ENCODE measurements around the gene GJB4. TPM values are rescaled to one million over a fixed set of nuclear protein-coding genes. Genes with fewer than 3 reads are reported as not detected.
"Not testable (repeated sequence)": the region's sequence is repeated elsewhere in the genome, so short reads cannot be mapped to it uniquely, and the experiment has no call there.

The GJB4 gene
- total RNA-seq, 1 donor from 2014 or later: not detected

GRCh38 chr1:34787461-34788420 is 28.2 kb downstream of the GJB4 start:
- DNase-seq (no peak), ATAC-seq (ENCODE audit: poor library complexity) (no peak)
- intact Hi-C loops (cut with DNase I): loop anchor here (2.0 to 5.0 kb wide), 2 partner anchors 65 to 80 kb away; no protein-coding TSS in a partner anchor

- peak; percentile 32 for ATAC-seq (ENCODE audit: poor library complexity)
- intact Hi-C loops (cut with DNase I): no loop called here
- peak; percentile 71 for DNase-seq
Observed at GRCh38 chr1:34790985-34791384, 31.4 kb downstream of the GJB4 start.

- no peak for DNase-seq
- no peak for ATAC-seq (ENCODE audit: poor library complexity)
- intact Hi-C loops (cut with DNase I): no loop called here
Observed at GRCh38 chr1:34792424-34792823, 32.9 kb downstream of the GJB4 start.

DNA sequence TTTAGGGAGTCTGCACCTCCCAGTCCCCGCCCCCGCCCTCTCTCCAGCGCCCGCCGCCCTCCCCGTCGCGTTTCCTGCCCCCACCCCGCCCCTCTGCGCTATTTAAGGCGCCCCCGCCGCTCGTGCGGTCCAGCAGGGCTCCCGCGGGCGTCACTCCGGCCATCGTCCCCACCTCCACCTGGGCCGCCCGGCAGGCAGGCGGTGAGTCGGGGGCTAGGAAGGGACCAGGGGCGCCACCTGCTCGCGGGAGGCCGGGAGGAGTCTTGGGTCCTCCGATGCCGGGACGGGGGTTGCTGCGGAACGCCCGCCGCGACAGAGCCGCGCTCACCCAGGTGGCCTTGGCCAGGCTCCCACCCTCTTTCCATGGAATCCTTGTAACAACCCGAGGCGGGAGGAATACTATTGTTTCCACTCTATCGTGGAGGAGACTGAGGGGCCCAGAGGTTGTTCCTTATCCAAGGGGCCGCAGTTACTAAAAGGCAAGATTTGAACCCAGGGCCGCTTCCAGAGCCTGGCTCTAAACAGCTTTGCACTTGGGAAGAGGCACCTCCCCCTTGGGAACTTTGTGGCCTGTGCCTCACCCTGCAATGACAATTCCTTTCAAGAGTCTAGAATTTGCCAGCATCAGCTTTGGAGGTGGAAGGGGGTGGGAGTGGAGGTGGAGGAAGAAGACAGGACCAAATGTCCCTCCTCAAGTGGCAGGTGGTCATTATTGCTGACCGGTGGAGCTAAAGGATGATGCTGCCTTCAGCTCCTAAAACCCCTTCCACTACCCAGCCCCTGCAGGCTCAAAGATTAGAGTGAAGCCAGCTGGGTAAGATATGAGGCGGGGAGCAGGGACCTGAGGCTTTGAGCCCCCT is 33.6 kb downstream of the GJB4 start, which contains the start of gene GJA4:
GJA4 (plus strand) TSS at position 132 of the 860 bp plus-strand sequence. CDS start 1,215 bp downstream, outside the sequence.
- peak; percentile 53 for DNase-seq
- intact Hi-C loops (cut with DNase I): no loop called here
- peak; percentile 34 for ATAC-seq (ENCODE audit: poor library complexity)

DNA sequence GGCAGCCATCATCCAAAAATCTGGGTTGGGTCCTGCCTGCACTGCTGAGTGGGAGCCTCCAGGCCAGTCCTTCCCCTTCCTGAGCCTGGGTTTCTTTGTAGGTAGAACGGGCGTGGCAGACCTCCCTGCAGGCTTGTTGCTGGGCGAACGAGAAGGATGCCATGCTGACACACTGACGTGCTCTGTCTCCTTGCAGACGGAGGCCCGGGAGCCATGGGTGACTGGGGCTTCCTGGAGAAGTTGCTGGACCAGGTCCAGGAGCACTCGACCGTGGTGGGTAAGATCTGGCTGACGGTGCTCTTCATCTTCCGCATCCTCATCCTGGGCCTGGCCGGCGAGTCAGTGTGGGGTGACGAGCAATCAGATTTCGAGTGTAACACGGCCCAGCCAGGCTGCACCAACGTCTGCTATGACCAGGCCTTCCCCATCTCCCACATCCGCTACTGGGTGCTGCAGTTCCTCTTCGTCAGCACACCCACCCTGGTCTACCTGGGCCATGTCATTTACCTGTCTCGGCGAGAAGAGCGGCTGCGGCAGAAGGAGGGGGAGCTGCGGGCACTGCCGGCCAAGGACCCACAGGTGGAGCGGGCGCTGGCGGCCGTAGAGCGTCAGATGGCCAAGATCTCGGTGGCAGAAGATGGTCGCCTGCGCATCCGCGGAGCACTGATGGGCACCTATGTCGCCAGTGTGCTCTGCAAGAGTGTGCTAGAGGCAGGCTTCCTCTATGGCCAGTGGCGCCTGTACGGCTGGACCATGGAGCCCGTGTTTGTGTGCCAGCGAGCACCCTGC is 34.7 kb downstream of the GJB4 start:
- no peak for DNase-seq
- no peak for ATAC-seq (ENCODE audit: poor library complexity)
- intact Hi-C loops (cut with DNase I): no loop called here

- DNase-seq (no peak), ATAC-seq (ENCODE audit: poor library complexity) (no peak)
- intact Hi-C loops (cut with DNase I): no loop called here
Observed at GRCh38 chr1:34794790-34795180, 35.2 kb downstream of the GJB4 start.

DNA sequence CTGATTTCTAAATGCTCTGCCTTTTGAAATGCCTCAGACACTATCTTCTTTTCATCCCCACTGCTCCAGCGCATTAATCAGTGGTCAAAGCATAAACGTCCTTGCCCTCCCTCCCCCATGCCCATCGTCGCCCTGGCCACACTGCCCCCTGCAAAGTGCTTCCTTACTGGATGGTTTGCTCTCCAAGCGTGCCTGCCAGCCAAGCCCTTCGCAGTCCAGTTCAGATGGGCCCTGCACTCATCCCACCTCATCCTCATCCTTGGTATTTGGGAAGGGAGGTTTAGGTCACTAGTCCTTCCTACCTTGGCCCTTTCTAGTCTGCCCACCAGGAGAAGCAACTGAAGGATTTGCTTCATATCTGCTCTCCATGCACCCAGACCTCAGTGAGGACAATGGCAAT is 36.4 kb downstream of the GJB4 start:
- intact Hi-C loops (cut with DNase I): no loop called here
- no peak for ATAC-seq (ENCODE audit: poor library complexity)
- no peak for DNase-seq

DNA sequence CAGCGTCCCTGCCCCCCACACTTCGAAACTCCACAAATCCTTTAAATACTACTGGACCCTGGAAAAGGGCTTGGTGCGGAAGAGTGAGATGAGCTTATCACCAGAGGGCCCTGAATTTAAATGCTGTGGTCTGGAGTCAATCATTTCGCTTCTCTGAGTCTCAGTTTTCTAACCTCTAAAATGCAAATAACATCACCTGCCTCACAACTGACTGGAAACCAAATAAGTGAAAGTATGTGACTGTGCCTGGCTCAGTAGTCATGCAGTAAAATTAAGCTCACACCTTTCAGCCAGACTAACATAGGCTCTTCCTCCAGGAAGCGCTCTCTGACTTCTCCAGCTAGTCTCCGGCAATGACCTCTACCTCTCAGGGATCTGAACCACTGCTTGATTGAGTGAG is 37.5 kb downstream of the GJB4 start:
- ATAC-seq (ENCODE audit: poor library complexity) (no peak), DNase-seq (no peak)
- intact Hi-C loops (cut with DNase I): no loop called here

DNA sequence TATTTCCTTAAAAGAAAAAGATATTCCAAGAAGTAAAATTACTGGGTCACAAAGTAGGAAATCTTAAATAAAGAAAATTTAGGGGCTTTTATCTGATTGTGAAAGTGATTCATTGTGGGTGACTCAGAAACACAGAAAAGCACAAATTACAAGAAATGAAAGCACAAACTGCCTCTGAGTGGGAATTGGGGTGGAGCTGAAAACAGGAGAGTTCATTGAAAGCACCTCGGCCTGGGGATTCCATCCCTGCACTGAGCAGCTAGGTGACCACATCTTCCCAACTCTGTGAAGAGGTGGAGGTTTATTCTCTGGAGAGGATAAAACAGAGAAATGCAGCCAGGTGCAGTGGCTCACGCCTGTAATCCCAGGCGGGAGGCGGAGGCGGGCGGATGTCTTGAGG is 40.7 kb downstream of the GJB4 start:
- DNase-seq (no peak), ATAC-seq (ENCODE audit: poor library complexity) (no peak)
- intact Hi-C loops (cut with DNase I): no loop called here

- ATAC-seq (ENCODE audit: poor library complexity) (no peak), DNase-seq (no peak)
- intact Hi-C loops (cut with DNase I): no loop called here
Observed at GRCh38 chr1:34803770-34804169, 44.2 kb downstream of the GJB4 start.

DNA sequence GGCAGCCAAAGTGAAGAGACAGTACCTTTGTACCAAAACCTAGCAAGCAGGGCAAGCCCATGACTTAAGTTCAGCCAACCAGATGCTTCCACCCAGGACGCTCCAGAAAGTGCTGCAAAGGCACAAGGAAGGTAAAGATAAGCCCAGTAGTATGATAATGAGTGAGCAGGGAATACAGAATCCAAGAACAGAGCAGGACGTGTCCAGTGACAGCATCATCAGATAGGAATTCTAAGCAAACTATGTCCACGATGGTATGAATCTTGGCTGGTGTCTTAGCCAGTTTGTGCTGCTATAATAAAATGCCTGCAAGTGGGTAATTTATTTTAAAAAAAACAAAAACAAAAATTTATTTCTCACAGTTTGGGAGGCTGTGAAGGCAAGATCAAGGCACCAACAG is 46.9 kb downstream of the GJB4 start:
- ATAC-seq (ENCODE audit: poor library complexity) (no peak), DNase-seq (no peak)
- intact Hi-C loops (cut with DNase I): no loop called here

DNA sequence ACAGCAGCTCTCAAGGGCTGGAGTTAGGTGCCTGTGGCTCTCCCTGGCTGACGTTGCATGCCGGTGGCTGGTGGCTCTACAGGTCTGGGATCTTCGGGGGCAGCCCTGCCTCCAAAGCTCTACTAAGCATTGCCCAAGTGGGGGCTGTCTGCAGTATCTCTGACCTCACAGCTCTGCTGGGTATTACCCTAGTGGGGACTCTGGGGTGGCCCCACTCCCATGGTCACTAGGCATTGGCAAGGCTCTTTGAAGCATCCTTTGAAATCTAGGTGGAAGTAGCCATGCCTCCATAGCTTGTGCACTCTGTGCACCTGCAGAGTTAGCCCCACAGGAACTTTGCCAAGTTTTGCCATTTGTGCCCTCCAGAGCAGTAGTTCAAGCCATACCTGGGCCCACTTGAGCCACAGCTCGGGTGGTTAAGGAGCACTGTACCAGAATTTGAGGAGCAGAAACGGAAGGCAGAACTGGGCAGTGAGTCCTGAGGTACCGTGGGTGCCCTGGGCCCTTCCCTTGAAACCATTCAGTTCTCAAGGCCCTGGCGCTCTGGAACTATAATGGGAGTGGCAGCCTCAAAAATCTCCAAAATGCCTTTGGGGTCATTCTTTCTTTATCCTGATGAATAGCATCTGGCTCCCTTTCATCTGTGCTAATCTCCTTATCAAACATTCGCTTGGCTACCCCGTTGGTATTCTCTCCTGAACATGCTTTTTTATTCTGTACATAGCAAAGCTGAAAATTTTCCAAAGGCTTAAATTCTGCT is 48.7 kb downstream of the GJB4 start:
- no peak for ATAC-seq (ENCODE audit: poor library complexity)
- intact Hi-C loops (cut with DNase I): no loop called here
- DNase-seq: no peak

- ATAC-seq (ENCODE audit: poor library complexity); DNase-seq; intact Hi-C loops (cut with DNase I): not testable (repeated sequence)
Observed at GRCh38 chr1:34810781-34811180, 51.2 kb downstream of the GJB4 start.

Other genes starting within 250 kb of the GJB4 start
- not detected for gene GJB5, start 4.7 kb upstream of the GJB4 start, total RNA-seq
- not detected for gene GJB3, start 21.5 kb downstream of the GJB4 start, total RNA-seq
- gene GJA4, start 33.3 kb downstream of the GJB4 start, total RNA-seq: 20.9 TPM
- gene SMIM12, start 100.0 kb downstream of the GJB4 start, total RNA-seq: 35.9 TPM
- gene DLGAP3, start 169.9 kb downstream of the GJB4 start, total RNA-seq: 0.08 TPM
- 9.0 TPM for gene TMEM35B, start 225.6 kb downstream of the GJB4 start, total RNA-seq

All from Right ventricle myocardium superior (tissue), 1 donor.